H1 (cell line): Measurements from ENCODE around the gene GPC6. TPM values are rescaled to one million over a fixed set of nuclear protein-coding genes. Genes with fewer than 3 reads are reported as not detected.

Experiments
- polyA plus RNA-seq, 7 experiments: library from polyadenylated mRNA; depleted of rRNA in 3 of 7; stranded (reverse) in 5 of 7; unstranded in 2 of 7; fragments of >200 nt in 5 of 7; fragments of 200-250 nt in 2 of 7; gene quantifications; 1 replicate in 5 of 7; 2 replicates in 1 of 7; 4 replicates in 1 of 7; pipeline versions ENCODE4 v1.2.1 to v1.2.3, GENCODE V29; 2011 to 2013; ENCODE audit warnings: missing spikeins in 2 of 7, mixed read lengths in 2 of 7
- total RNA-seq: library from RNA; stranded (reverse); fragmentation: NEBNext Ultra II Directional; extraction: Animal tissue kit (Norgen Biotek cat#: 25700); gene quantifications from 2 replicates; pipeline ENCODE4 v1.2.1, GENCODE V29; 2021
- TF ChIP-seq, protein P1 (sequence below): fragments of 300-600 bp; sonication (generic); IDR thresholded peaks from 2 replicates; pipeline ENCODE4 v1.7.1; 2012; ENCODE audit warnings: low read length, moderate library complexity, mild to moderate bottlenecking, inconsistent platforms; ENCODE audit not compliant: insufficient replicate concordance

Gene GPC6
- total and polyA plus RNA-seq, 2 of the 8 experiments (the other 6 are each of a cell fraction or from before 2014, with no cell fraction given), result 5.4 to 12.0 TPM

- TF ChIP-seq, protein P1, sequence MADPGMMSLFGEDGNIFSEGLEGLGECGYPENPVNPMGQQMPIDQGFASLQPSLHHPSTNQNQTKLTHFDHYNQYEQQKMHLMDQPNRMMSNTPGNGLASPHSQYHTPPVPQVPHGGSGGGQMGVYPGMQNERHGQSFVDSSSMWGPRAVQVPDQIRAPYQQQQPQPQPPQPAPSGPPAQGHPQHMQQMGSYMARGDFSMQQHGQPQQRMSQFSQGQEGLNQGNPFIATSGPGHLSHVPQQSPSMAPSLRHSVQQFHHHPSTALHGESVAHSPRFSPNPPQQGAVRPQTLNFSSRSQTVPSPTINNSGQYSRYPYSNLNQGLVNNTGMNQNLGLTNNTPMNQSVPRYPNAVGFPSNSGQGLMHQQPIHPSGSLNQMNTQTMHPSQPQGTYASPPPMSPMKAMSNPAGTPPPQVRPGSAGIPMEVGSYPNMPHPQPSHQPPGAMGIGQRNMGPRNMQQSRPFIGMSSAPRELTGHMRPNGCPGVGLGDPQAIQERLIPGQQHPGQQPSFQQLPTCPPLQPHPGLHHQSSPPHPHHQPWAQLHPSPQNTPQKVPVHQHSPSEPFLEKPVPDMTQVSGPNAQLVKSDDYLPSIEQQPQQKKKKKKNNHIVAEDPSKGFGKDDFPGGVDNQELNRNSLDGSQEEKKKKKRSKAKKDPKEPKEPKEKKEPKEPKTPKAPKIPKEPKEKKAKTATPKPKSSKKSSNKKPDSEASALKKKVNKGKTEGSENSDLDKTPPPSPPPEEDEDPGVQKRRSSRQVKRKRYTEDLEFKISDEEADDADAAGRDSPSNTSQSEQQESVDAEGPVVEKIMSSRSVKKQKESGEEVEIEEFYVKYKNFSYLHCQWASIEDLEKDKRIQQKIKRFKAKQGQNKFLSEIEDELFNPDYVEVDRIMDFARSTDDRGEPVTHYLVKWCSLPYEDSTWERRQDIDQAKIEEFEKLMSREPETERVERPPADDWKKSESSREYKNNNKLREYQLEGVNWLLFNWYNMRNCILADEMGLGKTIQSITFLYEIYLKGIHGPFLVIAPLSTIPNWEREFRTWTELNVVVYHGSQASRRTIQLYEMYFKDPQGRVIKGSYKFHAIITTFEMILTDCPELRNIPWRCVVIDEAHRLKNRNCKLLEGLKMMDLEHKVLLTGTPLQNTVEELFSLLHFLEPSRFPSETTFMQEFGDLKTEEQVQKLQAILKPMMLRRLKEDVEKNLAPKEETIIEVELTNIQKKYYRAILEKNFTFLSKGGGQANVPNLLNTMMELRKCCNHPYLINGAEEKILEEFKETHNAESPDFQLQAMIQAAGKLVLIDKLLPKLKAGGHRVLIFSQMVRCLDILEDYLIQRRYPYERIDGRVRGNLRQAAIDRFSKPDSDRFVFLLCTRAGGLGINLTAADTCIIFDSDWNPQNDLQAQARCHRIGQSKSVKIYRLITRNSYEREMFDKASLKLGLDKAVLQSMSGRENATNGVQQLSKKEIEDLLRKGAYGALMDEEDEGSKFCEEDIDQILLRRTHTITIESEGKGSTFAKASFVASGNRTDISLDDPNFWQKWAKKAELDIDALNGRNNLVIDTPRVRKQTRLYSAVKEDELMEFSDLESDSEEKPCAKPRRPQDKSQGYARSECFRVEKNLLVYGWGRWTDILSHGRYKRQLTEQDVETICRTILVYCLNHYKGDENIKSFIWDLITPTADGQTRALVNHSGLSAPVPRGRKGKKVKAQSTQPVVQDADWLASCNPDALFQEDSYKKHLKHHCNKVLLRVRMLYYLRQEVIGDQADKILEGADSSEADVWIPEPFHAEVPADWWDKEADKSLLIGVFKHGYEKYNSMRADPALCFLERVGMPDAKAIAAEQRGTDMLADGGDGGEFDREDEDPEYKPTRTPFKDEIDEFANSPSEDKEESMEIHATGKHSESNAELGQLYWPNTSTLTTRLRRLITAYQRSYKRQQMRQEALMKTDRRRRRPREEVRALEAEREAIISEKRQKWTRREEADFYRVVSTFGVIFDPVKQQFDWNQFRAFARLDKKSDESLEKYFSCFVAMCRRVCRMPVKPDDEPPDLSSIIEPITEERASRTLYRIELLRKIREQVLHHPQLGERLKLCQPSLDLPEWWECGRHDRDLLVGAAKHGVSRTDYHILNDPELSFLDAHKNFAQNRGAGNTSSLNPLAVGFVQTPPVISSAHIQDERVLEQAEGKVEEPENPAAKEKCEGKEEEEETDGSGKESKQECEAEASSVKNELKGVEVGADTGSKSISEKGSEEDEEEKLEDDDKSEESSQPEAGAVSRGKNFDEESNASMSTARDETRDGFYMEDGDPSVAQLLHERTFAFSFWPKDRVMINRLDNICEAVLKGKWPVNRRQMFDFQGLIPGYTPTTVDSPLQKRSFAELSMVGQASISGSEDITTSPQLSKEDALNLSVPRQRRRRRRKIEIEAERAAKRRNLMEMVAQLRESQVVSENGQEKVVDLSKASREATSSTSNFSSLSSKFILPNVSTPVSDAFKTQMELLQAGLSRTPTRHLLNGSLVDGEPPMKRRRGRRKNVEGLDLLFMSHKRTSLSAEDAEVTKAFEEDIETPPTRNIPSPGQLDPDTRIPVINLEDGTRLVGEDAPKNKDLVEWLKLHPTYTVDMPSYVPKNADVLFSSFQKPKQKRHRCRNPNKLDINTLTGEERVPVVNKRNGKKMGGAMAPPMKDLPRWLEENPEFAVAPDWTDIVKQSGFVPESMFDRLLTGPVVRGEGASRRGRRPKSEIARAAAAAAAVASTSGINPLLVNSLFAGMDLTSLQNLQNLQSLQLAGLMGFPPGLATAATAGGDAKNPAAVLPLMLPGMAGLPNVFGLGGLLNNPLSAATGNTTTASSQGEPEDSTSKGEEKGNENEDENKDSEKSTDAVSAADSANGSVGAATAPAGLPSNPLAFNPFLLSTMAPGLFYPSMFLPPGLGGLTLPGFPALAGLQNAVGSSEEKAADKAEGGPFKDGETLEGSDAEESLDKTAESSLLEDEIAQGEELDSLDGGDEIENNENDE, result no peak
These were observed 428.5 kb downstream of the GPC6 start (continued) for GRCh38 chr13:93655154-93655553.
